ENCODE data around the gene OSGEP. TPM values are rescaled to one million over a fixed set of nuclear protein-coding genes. Genes with fewer than 3 reads are reported as not detected.
A peak's percentile ranks its signal among the peaks of the same experiment; 100 is the strongest.

Gene OSGEP
- total RNA-seq, 1 experiment from 2014 or later, result 21.8 TPM

DNA sequence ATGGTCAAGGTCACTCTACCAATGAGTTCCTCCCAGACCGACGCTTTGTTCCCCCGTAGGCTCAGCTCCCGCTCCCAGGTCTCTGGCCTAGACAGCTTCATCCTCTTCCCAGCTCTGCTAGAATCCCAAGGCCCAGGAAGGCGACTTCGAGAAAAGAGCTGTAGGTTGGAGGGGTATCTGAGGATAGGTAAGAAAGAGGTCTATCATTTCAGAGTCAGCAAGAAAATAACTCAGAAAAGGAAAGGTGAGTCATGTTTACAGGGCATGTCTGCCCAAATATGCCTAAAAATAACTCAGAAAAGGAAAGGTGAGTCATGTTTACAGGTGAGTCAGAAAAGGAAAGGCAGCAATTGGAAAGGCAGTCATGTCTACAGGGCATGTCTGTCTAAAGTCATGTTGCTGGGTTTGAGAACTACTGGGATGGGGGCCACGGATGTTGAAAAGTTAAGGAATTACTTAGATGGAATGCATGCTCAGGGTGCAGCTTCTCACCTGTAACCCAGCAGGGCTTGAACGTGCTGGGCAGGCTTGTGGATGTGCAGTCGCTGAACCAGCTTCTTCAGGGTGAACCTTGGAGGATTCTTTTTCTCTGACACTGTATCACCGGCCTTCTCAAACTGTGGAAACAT lies 53.5 kb downstream of the OSGEP start (continued):
- TF ChIP-seq TCF7L2 (IDR thresholded peaks at IDR 0.05; ENCODE audit: borderline replicate concordance, extremely low read depth, insufficient read depth, insufficient read length) (peak; percentile 74), RAD21 (IDR thresholded peaks at IDR 0.05; ENCODE audit: low read depth) (no peak), SP1 (IDR thresholded peaks at IDR 0.05; ENCODE audit: low read depth) (peak; percentile 84), EZH2 (IDR thresholded peaks at IDR 0.05) (no peak)

DNA sequence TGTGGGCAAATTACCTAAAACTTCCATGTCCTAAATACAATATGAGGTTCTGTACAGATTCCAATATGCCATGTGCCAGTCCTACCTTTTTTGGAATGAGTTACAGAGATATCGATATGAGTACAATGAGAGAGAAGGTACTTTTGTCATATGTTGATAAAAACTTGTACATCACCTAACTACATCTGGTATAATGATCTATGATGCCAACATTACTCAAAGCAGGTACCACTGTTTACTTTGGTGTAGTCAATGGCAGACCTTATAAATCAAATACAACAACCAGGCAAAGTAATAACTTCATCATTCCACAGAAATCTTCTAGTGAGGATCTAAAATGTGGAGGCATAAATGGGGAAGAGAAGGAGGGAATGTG lies 54.0 kb downstream of the OSGEP start:
- peak overlapping the region; percentile 19 to 48 for H3K4me3 ChIP-seq (replicated peaks in 1 of 2; ENCODE audit: low read depth in 1 of 2, low read length in 2 of 2)
- TF ChIP-seq, protein P1, sequence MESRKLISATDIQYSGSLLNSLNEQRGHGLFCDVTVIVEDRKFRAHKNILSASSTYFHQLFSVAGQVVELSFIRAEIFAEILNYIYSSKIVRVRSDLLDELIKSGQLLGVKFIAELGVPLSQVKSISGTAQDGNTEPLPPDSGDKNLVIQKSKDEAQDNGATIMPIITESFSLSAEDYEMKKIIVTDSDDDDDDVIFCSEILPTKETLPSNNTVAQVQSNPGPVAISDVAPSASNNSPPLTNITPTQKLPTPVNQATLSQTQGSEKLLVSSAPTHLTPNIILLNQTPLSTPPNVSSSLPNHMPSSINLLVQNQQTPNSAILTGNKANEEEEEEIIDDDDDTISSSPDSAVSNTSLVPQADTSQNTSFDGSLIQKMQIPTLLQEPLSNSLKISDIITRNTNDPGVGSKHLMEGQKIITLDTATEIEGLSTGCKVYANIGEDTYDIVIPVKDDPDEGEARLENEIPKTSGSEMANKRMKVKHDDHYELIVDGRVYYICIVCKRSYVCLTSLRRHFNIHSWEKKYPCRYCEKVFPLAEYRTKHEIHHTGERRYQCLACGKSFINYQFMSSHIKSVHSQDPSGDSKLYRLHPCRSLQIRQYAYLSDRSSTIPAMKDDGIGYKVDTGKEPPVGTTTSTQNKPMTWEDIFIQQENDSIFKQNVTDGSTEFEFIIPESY (IDR thresholded peaks at IDR 0.05; ENCODE audit: extremely low read depth, insufficient replicate concordance, low read length), result no peak
- DNase-seq (ENCODE audit: low read depth, low spot score) (no peak), ATAC-seq (peak; percentile 30)
- ChIA-PET CTCF (interaction anchor here (3.1 kb wide), 1 partner anchor 15 kb away, joined by 18 read pairs; no protein-coding TSS in a partner anchor), POLR2A (interaction anchor here (2.1 kb wide), 1 partner anchor 58 kb away, joined by 13 read pairs; the partner anchor contains the start of gene PARP2), RAD21 (ENCODE audit: low non-redundant PET in 1 of 2, low total read pairs in 2 of 2, uncharacterized antibody in 2 of 2, unreplicated experiment in 2 of 2) (interaction anchor here in 1 of 2 experiments (0.7 kb wide), 1 partner anchor 55 kb away, joined by 3 read pairs; the partner anchor contains the start of gene APEX1)
- no peak overlapping the region for H2AFZ ChIP-seq (ENCODE audit: low read depth, low read length, poor library complexity, severe bottlenecking)
- H3K27me3 ChIP-seq (ENCODE audit: insufficient read depth, low read length), result no peaks in the 10 kb centered on the region
- H4K20me1 ChIP-seq (ENCODE audit: insufficient read depth), result no peaks in the 10 kb centered on the region
- BruUV-seq (replicated peaks), result TSS peak; percentile 33
- H3K36me3 ChIP-seq (ENCODE audit: control insufficient read depth in 1 of 2, insufficient read depth in 2 of 2, low read length in 2 of 2), result peaks cover 19 to 20% of the 10 kb centered on the region in 2 experiments
- H3K9me3 ChIP-seq (ENCODE audit: control insufficient read depth in 1 of 2, insufficient read depth in 1 of 2, low read depth in 1 of 2, low read length in 2 of 2), result no peaks in the 10 kb centered on the region
- peak overlapping the region; percentile 83 for H3K4me2 ChIP-seq (ENCODE audit: low read length)
- no peaks in the 10 kb centered on the region for H3K9me2 ChIP-seq (ENCODE audit: insufficient read depth)
- peak overlapping the region; percentile 60 for H3K9ac ChIP-seq (ENCODE audit: low read length)
- no peaks in the 10 kb centered on the region for H3K79me2 ChIP-seq (ENCODE audit: insufficient read depth, low read length)
- intact Hi-C loops (cut with micrococcal nuclease), result no loop called here
- H3K4me1 ChIP-seq (ENCODE audit: control insufficient read depth in 1 of 2, insufficient read depth in 2 of 2, low read length in 2 of 2), result peaks cover 24 to 36% of the 10 kb centered on the region in 2 experiments
- H3K27ac ChIP-seq (ENCODE audit: low read depth, low read length), result peak overlapping the region; percentile 92

Measured in HCT116 (cell line).